GM21619 (cell line): ENCODE measurements around the gene HSP90AB1.
"Not testable (repeated sequence)": the region's sequence is repeated elsewhere in the genome, so short reads cannot be mapped to it uniquely, and the experiment has no call there.

Experiments
- ATAC-seq: cut with Tn5 transposase; IDR thresholded peaks from one replicate; pipeline ENCODE4 v1.9.1; 2021; ENCODE audit not compliant: unreplicated experiment

HSP90AB1 gene

DNA sequence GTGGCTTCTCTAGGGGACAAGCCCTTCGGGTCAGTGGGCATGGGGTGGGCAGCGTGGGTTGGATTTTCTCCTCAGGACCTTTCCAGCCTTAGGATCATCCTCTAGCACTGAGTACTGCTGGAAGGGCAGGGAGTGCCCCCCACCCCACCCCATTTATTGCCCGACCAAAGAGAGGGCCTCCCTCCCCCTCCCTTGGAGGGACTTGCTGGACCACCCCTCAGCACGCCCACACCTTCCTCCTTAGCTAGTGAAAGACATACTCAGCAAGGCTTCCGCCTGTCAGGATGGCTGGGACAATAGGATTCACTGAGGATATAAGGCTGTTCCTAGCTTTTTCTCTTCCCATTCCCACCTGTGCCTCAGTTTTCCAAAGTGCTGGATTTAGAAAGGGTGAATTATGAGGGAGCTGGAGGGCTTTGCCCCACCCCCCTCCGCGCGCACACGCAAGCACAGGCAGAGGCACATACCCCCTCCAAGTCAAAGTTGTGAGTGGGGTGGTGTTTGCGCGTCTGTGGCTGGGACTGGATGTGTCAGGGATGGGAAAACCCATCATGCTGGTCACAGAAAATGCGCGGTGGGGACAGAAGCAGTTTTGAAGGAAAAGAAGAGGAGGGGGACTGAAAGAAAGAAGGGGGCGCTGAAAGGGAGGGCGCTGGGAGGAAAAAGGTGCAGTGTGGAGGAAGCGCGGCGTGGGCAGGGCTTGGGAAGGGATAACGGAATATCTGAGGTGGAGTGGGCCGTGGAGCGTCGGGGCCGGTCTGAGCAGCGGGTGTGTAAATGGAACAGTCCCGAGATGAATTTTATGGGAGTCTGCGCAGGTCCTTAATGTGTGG, 24.2 kb upstream of the HSP90AB1 start:
- ATAC-seq: peak; percentile 2

DNA sequence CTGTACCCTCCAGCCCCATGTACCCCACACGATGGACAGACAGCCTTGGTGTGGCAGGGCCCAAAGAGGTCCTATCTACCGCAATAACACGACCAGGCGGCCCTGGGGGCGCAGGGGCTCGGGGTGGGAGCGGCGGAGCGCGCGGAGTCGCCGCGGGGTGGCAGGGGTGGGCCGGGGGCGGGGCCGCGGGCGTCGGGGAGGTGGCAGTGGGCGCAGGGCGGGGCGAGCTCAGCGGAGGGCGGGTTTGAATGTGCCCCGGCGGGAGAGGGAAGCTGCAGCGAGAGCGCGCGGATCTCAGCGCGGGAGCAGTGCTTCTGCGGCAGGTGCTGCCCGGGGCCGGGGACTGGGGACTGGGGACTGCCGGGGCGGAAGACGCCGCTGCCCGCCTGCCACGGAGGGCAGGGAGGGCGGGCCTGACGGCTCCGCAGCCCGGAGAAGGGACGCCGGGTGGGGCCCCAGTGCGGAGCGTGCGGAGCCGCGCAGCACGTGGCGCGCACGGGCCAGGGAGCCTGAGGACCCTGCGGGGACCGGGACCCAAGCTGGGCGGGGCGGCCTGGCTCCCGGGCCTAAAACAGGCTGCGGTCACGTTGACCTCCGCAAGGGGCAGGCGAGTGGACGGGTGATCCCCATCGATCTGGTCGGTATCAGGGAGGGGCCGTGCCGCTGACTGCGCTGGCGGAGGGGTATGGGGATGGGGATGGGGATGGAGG, 23.4 kb upstream of the HSP90AB1 start, which contains the start of gene SLC29A1:
Gene SLC29A1 (plus strand): TSS at position 277 of the 710 bp plus-strand sequence. CDS start 3,719 bp downstream, outside the sequence.
- peak; percentile 41 for ATAC-seq

DNA sequence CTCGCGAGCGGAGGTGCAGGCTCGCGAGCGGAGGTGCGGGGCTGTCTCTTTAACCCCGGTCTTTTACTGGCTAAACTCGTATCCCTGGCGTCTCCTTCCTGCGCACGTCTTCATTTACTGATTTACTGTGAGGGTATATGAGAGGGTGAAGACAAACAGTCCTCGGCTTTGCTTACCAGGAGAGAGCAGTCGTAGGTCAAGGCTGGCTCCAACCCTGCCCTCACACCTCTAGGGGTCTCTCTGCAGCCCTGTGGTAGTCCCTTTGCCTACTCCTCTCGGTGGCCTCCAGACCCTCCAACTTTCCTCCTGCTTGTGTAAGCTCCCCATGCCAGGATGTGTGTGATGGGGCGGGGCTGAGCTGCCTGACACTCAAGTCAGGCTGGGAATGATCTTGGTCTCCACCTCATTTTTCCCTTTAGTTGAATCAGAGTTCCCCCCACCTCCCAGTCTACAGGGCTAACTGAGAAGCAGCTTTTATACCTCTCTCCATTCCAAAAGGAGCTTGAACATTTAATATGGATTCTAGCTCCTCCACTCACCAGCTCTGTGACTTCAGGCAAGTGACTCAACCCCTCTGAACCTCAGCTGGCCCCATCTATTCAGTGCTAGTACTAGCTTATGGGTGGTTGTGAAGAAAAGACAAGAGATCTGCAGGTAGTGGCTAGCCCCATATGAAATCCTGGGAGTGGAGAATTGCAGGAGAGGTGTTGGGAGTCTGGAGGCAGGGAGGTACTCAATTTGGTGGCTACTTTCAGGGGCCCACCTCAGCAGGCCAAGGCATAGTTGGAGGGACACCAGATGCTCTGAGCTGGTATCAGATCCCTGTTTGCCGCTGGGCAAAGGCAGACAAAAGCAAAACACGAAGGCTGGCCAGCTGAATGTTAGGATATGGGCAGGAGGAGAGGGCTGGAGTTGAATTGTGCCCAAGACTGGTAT, 22.6 kb upstream of the HSP90AB1 start:
- peak; percentile 4 for ATAC-seq

DNA sequence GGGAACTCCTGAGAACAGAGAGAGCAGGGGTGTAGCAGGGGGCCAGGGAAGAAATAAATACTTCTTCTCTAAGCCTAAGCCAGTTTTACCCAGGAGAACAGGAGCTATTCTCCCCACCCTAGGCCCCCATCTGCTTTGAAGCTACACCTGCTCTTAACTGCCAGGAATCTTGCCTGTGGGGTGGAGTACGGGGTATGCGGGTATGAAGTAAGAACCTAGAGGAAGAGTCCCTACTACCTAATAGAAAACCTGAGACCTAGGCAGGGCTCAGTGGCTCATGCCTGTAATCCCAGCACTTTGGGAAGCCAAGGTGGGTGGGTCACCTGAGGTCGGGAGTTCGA, 22.0 kb upstream of the HSP90AB1 start:
- ATAC-seq: no peak

DNA sequence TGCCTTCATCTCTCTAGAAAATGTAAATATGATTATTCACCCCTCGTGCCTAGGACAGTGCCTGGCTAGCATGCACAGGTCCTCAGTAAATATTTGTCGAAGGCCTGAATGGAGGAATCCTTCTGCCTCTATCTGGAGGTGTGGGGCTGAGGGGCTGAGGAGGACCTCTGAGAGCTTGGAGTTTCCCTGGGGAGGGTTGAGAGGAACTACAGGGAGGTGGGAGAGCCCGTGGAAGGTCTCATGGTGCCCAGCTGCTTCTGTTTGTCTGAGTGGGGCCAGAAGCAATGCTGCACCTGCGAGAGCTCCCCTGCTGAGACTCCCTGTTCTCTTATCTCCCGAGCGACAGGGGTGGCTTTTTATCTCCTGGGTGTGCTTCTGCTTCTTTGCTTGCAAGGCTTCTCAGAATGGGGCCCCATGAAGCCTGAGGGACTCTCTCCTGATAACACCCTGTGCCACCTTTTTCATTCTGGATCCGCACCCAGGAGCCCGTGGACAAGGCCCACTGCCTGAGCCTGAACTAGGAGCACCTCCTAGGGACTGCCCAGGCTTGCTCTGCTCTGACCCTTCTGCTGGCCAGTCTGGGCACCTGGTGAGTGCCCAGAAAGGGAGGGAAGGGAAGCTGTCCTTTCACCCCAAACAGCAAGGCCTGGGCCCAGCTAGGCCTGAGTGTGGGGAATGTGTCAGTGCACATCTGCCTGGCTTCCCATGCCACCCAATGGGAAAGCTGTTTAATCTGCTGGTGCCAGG, 21.1 kb upstream of the HSP90AB1 start:
- ATAC-seq: no peak

DNA sequence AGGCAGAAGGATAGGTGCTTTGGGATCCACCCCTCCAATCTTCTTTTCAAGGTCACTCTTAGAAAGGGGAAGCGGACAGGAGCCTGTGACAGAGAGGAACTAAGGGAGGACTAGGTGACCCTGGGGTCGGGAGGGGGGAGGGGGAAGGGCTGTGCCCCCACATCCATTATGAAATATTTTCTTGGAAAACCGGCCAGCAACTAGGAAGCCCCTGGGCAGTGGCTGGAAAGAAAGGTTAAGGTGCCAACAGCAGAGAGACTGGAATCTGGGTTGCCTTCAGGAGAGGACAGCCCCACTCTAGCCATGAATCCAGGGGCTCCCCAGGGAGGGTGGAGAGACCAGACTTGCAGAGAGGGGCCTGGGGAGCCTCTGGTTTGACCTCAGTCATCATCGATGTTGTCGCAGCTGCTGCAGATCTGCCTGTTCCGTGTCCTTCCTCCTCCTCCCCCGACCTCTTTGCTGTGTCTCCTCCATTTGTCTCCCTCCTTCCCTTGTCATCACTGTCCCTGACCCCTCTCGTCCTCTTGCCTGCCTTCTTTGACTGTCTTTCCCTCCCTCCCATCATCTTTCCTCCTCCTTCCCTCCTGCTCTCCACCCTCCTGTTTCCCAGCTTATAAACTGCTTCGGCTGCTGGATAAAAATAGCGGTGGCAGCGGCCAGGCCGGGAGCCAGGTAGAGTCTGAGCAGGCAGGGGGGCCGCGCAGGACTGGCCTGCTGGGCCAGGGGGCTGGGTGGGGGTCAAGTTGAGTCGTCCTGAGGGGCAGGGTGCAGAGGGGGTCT, 20.3 kb upstream of the HSP90AB1 start:
- ATAC-seq: no peak

DNA sequence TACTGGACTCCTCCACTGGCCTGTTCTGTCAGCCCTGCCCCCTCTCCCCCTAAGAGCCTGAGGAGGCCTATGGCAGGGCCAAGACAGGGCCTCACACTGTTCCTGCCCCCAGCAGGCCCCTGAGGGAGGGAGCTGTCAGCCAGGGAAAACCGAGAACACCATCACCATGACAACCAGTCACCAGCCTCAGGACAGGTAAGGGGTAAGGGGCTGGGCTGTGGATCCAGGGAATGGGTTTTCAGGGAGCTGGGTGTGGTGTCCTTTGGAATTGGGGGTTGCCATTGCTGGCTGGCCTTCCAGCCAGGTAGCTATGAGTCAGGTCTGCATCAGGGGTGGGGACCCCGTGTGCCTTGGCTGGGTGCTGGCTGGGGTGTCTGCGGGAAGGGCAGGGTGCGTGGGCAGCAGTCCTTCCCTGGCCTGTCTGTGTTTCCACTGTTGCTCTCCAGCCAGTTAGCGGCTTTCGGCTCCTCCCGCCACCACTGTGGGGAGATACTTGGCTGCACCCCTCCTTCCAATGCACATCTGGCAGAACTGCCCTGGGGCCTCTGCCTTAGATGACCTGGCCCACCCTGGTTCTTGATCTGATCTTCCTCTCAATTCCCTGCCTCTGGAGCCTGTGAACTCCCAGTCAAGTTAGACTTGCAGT, 19.6 kb upstream of the HSP90AB1 start:
- ATAC-seq: no peak

DNA sequence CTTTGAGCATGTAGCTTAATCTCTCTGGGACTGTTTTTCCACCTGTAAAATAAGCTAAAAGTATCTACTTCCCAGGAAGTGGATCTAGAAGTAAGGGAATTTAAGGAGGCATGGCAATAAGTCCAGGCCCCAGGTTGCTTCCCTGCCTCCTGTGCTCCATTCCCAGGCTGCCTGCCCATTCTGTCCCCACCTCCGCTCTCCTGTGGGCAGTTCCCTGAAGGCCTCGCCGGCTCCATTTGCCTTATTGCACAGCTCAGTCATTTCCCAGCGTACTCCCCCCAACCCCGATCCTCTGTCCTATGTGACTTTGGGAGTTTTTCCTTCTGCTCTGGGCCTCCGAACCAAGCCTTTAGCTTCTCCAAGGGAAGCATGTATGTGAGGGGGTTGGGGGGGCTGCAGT, 18.9 kb upstream of the HSP90AB1 start:
- ATAC-seq: no peak

DNA sequence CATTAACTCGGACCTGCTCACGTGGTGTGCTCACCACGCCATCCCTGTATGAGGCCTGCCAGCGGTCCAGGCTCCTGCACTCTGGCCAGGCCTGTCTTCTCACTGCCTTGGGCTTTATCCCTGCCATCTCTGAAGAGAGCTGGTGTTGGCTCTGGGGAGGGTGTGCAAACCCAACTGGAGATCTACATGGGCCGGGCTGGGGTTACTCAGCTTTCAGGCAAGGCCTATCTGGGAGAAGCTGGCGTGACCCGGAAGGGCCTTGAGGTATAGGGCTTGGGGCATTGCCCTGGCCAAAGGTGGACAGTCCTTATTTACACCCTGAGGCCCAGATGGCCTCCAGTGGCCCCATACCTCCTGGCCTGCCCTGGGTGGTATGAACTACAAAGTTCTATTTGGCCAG, 18.5 kb upstream of the HSP90AB1 start:
- no peak for ATAC-seq

DNA sequence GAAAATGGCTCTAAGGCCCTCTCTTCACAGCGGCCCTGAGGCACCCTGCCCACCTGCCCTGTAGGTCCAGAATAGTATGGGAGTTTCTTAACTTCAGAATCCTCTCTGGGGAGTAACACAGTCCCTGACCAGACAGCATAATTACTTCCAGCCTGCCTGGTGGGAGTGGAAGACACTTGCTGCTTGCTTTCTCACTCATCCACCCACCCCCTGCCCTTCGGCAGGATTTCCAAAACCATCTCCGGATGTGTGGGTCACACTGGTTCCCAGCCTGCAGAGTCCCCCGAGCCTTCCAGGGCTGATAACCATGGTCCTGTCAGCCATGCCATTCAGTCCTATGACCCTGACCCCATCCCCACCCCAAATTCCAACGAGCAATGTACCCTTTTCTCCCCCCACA, 18.1 kb upstream of the HSP90AB1 start:
- no peak for ATAC-seq

DNA sequence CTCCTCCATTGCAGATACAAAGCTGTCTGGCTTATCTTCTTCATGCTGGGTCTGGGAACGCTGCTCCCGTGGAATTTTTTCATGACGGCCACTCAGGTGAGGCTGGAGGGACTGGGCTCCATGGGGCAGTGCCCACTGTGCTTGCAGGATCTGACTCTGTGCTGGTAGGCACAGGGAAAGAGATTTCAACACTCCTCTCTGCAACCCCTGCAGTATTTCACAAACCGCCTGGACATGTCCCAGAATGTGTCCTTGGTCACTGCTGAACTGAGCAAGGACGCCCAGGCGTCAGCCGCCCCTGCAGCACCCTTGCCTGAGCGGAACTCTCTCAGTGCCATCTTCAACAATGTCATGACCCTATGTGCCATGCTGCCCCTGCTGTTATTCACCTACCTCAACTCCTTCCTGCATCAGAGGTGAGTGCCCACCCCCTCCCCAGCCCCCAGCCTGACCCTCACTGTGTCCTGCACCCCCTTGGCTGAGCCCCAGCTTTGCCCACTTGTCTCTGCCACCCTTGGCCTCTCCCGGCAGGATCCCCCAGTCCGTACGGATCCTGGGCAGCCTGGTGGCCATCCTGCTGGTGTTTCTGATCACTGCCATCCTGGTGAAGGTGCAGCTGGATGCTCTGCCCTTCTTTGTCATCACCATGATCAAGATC, 17.4 kb upstream of the HSP90AB1 start:
- no peak for ATAC-seq

DNA sequence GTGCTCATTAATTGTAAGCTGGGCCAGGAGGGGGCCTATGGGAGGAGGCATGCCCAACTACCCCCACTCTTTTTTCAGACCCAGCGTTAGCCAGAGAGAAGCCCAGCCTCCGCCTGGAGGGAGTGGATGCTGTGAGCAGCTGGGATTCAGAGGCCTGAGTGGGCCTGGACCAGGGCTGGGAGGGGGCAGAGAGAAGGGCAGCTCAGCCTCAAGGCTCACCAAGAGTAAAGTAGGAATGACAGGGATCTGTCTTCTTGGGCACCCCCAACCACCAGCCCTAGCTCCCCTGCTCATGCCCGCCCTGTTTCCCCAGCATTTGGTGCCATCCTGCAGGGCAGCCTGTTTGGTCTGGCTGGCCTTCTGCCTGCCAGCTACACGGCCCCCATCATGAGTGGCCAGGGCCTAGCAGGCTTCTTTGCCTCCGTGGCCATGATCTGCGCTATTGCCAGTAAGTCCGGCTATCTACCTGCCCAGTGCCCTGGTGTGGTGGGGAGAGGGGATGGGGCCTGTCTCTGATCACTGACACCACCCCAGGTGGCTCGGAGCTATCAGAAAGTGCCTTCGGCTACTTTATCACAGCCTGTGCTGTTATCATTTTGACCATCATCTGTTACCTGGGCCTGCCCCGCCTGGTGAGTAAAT, 16.7 kb upstream of the HSP90AB1 start:
- ATAC-seq: no peak

DNA sequence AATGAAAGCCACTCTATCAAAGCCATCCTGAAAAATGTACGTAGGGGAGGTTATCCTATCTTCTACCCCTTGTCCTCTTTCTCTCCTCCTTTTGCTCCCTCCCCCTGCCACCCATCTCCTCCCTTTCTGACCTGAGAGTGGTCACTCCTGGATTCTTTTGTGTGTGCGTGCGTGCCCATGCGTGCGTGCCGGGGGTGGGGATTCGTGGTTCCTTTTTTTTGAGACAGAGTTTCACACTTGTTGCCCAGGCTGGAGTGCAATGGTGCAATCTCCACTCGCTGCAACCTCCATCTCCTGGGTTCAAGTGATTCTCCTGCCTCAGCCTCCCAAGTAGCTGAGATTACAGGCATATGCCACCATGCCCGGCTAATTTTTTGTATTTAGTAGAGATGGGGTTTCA, 15.5 kb upstream of the HSP90AB1 start:
- not testable (repeated sequence) for ATAC-seq

DNA sequence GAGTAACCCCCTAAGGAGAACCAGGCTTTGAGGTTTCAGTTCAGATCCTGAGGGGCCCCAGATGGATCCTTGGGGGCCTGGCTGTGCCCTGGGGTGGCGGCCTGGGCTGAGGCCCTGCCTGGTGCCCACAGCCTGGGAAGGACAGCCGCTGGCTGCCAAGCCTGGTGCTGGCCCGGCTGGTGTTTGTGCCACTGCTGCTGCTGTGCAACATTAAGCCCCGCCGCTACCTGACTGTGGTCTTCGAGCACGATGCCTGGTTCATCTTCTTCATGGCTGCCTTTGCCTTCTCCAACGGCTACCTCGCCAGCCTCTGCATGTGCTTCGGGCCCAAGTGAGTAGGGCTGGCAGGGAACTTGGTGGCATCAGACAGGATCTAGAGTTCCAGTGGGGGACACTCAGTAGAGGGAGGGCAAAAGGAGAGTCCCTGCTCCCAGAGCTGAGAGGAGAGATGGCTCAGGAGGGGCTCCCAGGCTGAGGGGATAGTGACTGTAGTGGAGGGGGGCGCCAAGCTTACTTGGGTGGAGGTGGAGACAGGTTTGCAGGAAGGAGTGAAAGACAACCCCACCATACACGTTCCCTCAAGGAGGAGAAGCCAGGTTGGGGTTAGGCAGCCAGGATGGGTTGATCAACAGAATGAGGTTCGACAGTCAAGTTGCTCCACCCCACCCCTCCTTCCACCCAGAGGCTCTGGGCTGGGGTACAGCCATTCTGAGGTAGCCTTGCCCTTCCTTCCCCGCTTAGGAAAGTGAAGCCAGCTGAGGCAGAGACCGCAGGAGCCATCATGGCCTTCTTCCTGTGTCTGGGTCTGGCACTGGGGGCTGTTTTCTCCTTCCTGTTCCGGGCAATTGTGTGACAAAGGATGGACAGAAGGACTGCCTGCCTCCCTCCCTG, 14.0 kb upstream of the HSP90AB1 start:
- ATAC-seq: no peak

DNA sequence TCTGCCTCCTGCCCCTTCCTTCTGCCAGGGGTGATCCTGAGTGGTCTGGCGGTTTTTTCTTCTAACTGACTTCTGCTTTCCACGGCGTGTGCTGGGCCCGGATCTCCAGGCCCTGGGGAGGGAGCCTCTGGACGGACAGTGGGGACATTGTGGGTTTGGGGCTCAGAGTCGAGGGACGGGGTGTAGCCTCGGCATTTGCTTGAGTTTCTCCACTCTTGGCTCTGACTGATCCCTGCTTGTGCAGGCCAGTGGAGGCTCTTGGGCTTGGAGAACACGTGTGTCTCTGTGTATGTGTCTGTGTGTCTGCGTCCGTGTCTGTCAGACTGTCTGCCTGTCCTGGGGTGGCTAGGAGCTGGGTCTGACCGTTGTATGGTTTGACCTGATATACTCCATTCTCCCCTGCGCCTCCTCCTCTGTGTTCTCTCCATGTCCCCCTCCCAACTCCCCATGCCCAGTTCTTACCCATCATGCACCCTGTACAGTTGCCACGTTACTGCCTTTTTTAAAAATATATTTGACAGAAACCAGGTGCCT, 13.3 kb upstream of the HSP90AB1 start:
- no peak for ATAC-seq

DNA sequence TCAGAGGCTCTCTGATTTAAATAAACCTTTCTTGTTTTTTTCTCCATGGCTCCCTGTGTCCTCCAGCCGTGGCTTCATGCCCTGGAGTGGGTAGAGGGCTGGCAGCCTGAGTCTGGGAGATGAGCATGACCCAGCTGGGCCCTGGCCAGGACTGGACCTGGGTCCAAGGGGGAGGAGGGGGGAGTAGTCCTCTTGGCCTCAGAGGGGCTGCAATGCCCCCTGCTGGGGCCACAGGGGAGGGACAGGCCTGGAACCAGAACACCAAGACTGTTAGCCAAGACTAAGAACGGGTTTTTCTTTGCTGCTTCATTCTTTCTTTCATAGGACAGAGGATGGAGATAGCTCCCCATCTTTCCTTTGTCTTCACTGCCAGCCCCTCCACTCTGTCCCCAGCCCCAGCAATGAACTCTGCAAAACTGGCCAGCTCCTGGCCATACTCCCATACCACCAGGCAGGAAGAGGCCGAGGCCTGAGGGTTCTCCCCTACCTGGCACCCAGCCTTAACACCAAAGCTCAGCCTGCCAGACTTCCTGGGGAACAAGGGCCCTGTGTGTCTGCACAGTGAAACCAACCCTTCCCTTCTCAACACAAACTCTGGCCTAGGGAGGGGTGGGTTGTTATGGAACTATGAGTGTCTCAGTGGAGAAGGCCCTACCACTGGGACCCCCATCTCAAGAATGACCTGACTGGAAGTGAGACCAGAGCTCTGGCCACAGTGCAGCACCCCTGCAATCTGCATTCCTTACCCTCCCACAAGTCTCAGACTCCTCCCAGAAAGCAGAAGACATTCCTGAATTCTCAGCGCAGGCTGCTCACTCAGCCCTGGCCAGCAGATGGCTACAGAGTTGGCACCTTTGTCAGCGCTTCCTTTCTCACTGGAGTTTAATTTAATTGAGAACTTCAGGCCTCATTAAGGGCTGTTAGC, 12.5 kb upstream of the HSP90AB1 start:
- ATAC-seq: no peak
